Adrenal gland (tissue), 5 donors: ENCODE results near the gene AKIRIN2.
"Not testable (repeated sequence)": the region's sequence is repeated elsewhere in the genome, so short reads cannot be mapped to it uniquely, and the experiment has no call there.

Source experiments
- CTCF ChIP-seq, 6 experiments: fragments of 450-650 bp in 4 of 6; fragments of 200-600 bp in 2 of 6; sonication (generic) in 1 of 6; IDR thresholded peaks; 1 replicate in 5 of 6; 2 replicates in 1 of 6; pipeline versions ENCODE4 v1.5.1 to v1.8.0; 2016 to 2021; ENCODE audit warnings: antibody characterized with exemption in 6 of 6, mild to moderate bottlenecking in 2 of 6, moderate library complexity in 1 of 6
- POLR2A ChIP-seq, 2 donors: fragments of 450-650 bp; IDR thresholded peaks; one replicate each; pipeline ENCODE4 v1.6.1; 2017; ENCODE audit warnings: antibody characterized with exemption in 2 of 2, mild to moderate bottlenecking in 2 of 2, moderate library complexity in 1 of 2
- donor health status: DM: no; HTN: no; CAD: no.

GRCh38 chr6:87708581-87709427 is 6.8 kb upstream of the AKIRIN2 start:
- not testable (repeated sequence) for TF ChIP-seq CTCF, POLR2A (IDR thresholded peaks at IDR 0.05)
